ENCODE results near the gene INTS3. TPM values are rescaled to one million over a fixed set of nuclear protein-coding genes. Genes with fewer than 3 reads are reported as not detected.

INTS3 gene
- total RNA-seq, 1 donor from 2014 or later = 45.1 TPM

GRCh38 chr1:153800516-153800915, 72.7 kb downstream of the INTS3 start:
- Histone ChIP-seq H4K20me1 (ENCODE audit: low read depth) (peaks cover 23% of the 10 kb centered on the region), H3K9me3 (ENCODE audit: low read depth) (no peaks in the 10 kb centered on the region), H2AFZ (replicated peaks) (no peak overlapping the region), H3K27ac (no peak overlapping the region), H3K79me2 (ENCODE audit: low read depth) (no peaks in the 10 kb centered on the region), H3K9ac (no peak overlapping the region), H3K4me1 (peaks cover 3% of the 10 kb centered on the region), H3K36me3 (no peaks in the 10 kb centered on the region), H3K27me3 (no peaks in the 10 kb centered on the region), H3F3A (ENCODE audit: low read depth) (peaks cover 16% of the 10 kb centered on the region), H3K4me3 (no peak overlapping the region), H3K4me2 (no peak overlapping the region)
- Mint-ChIP-seq H3K27ac (peak overlapping the region; percentile 7), H3K4me3 (no peak overlapping the region), H3K4me1 (peaks cover 24% of the 10 kb centered on the region), H3K9me3 (no peaks in the 10 kb centered on the region), H3K27me3 (ENCODE audit: insufficient read depth, low read depth) (peaks cover 8% of the 10 kb centered on the region), H3K36me3 (peaks cover 20% of the 10 kb centered on the region)
- DNase-seq (ENCODE audit: low spot score) = no peak
- TF ChIP-seq EZH2phosphoT487 (IDR thresholded peaks at IDR 0.05) = no peak
- TF ChIP-seq CTCF (IDR thresholded peaks at IDR 0.05) = no peak
- TF ChIP-seq EZH2 (IDR thresholded peaks at IDR 0.05) = no peak

GRCh38 chr1:153801028-153801625, 73.3 kb downstream of the INTS3 start:
- no peaks in the 10 kb centered on the region for H3K79me2 ChIP-seq (ENCODE audit: low read depth)
- H3F3A ChIP-seq (ENCODE audit: low read depth) = peaks cover 19% of the 10 kb centered on the region
- Mint-ChIP-seq H3K36me3 (peaks cover 20% of the 10 kb centered on the region), H3K27ac (peak overlapping the region; percentile 7), H3K4me3 (no peak overlapping the region), H3K9me3 (no peaks in the 10 kb centered on the region), H3K27me3 (ENCODE audit: insufficient read depth, low read depth) (peaks cover 8% of the 10 kb centered on the region), H3K4me1 (peaks cover 21% of the 10 kb centered on the region)
- no peaks in the 10 kb centered on the region for H3K9me3 ChIP-seq (ENCODE audit: low read depth)
- no peak for TF ChIP-seq EZH2 (IDR thresholded peaks at IDR 0.05)
- no peak for TF ChIP-seq CTCF (IDR thresholded peaks at IDR 0.05)
- TF ChIP-seq EZH2phosphoT487 (IDR thresholded peaks at IDR 0.05) = no peak
- H2AFZ ChIP-seq (replicated peaks) = no peak overlapping the region
- DNase-seq (ENCODE audit: low spot score) = no peak
- H3K27me3 ChIP-seq = no peaks in the 10 kb centered on the region
- H3K27ac ChIP-seq = no peak overlapping the region
- H3K4me2 ChIP-seq = no peak overlapping the region
- H4K20me1 ChIP-seq (ENCODE audit: low read depth) = peaks cover 21% of the 10 kb centered on the region
- H3K4me1 ChIP-seq = no peaks in the 10 kb centered on the region
- H3K9ac ChIP-seq = no peak overlapping the region
- H3K36me3 ChIP-seq = no peaks in the 10 kb centered on the region
- H3K4me3 ChIP-seq = no peak overlapping the region

GRCh38 chr1:153801786-153802697, 74.2 kb downstream of the INTS3 start:
- TF ChIP-seq EZH2 (IDR thresholded peaks at IDR 0.05) (no peak), EZH2phosphoT487 (IDR thresholded peaks at IDR 0.05) (no peak), CTCF (IDR thresholded peaks at IDR 0.05) (no peak)
- no peak overlapping the region for H3K27ac ChIP-seq
- H3K27ac Mint-ChIP-seq = no peak overlapping the region

More at GRCh38 chr1:153801786-153802697, 74.2 kb downstream of the INTS3 start:
- H3F3A ChIP-seq (ENCODE audit: low read depth) = peaks cover 19% of the 10 kb centered on the region
- no peaks in the 10 kb centered on the region for H3K9me3 ChIP-seq (ENCODE audit: low read depth)
- H3K4me3 ChIP-seq = no peak overlapping the region
- no peaks in the 10 kb centered on the region for H3K9me3 Mint-ChIP-seq
- H3K4me1 Mint-ChIP-seq = peaks cover 14% of the 10 kb centered on the region
- no peaks in the 10 kb centered on the region for H3K79me2 ChIP-seq (ENCODE audit: low read depth)
- peaks cover 20% of the 10 kb centered on the region for H3K36me3 Mint-ChIP-seq
- H3K9ac ChIP-seq = no peak overlapping the region
- no peak overlapping the region for H3K4me3 Mint-ChIP-seq
- no peaks in the 10 kb centered on the region for H3K27me3 ChIP-seq
- H3K4me1 ChIP-seq = no peaks in the 10 kb centered on the region
- H3K4me2 ChIP-seq = no peak overlapping the region
- peaks cover 17% of the 10 kb centered on the region for H4K20me1 ChIP-seq (ENCODE audit: low read depth)
- H3K27me3 Mint-ChIP-seq (ENCODE audit: insufficient read depth, low read depth) = peaks cover 4% of the 10 kb centered on the region
- H3K36me3 ChIP-seq = no peaks in the 10 kb centered on the region
- DNase-seq (ENCODE audit: low spot score) = no peak
- no peak overlapping the region for H2AFZ ChIP-seq (replicated peaks)

Measured in neural progenitor cell (in vitro differentiated cells).